Tibial nerve (tissue), 4 donors: Measurements from ENCODE around the gene BRD3OS. TPM values are rescaled to one million over a fixed set of nuclear protein-coding genes. Genes with fewer than 3 reads are reported as not detected.

Experiments used
- DNase-seq, 2 donors: peaks; one replicate each; pipeline ENCODE4 v3.0.0-alpha.2; 2019; ENCODE audit warnings: low spot score in 2 of 2
- H3K27ac ChIP-seq, 4 donors: fragments of 200-600 bp; sonication (generic) in 3 of 4; one replicate each; pipeline ENCODE4 v1.5.1; 2017 to 2019; ENCODE audit warnings: mild to moderate bottlenecking in 1 of 4
- H3K27me3 ChIP-seq, 2 donors: fragments of 200-600 bp; sonication (generic) in 1 of 2; one replicate each; pipeline versions ENCODE4 v1.5.1 to v1.6.0; 2017 to 2019
- H3K36me3 ChIP-seq, 3 donors: fragments of 200-600 bp; sonication (generic); one replicate each; pipeline ENCODE4 v1.5.1; 2018 to 2019
- H3K4me1 ChIP-seq, 4 donors: fragments of 200-600 bp; sonication (generic) in 3 of 4; one replicate each; pipeline ENCODE4 v1.5.1; 2017 to 2019
- H3K4me3 ChIP-seq, 4 donors: fragments of 200-600 bp; sonication (generic) in 3 of 4; one replicate each; pipeline ENCODE4 v1.5.1; 2017 to 2019; ENCODE audit warnings: mild to moderate bottlenecking in 1 of 4, moderate library complexity in 1 of 4
- H3K9me3 ChIP-seq, 4 donors: fragments of 200-600 bp; sonication (generic) in 3 of 4; one replicate each; pipeline ENCODE4 v1.5.1; 2017 to 2019
- EP300 ChIP-seq, 2 donors: sonication (generic); formaldehyde crosslinking; IDR thresholded peaks; one replicate each; pipeline ENCODE4 v1.6.1; 2017; ENCODE audit warnings: antibody characterized with exemption in 2 of 2, mild to moderate bottlenecking in 1 of 2
- POLR2A ChIP-seq, 2 donors: fragments of 450-650 bp; IDR thresholded peaks; one replicate each; pipeline ENCODE4 v1.6.1; 2017; ENCODE audit warnings: antibody characterized with exemption in 2 of 2, mild to moderate bottlenecking in 2 of 2, moderate library complexity in 2 of 2
- WGBS, 2 donors: methylation state at CpG; one replicate each; pipeline ENCODE4 v1.1.5; 2018; 5-methylcytosine and 5-hydroxymethylcytosine counted together
- total RNA-seq, 4 donors: library from RNA; depleted of rRNA; stranded (reverse); fragments of >200 nt; gene quantifications; one replicate each; pipeline ENCODE4 v1.1.0, GENCODE V29; 2016
- TF ChIP-seq, protein P1 (sequence below), 5 experiments: fragments of 200-600 bp in 3 of 5; fragments of 450-650 bp in 2 of 5; sonication (generic) in 3 of 5; IDR thresholded peaks; one replicate each; pipeline ENCODE4 v1.5.1; 2016 to 2019; ENCODE audit warnings: antibody characterized with exemption in 5 of 5, mild to moderate bottlenecking in 3 of 5, moderate library complexity in 2 of 5

BRD3OS gene
- total RNA-seq, 4 donors from 2014 or later = 9.2 to 28.2 (median 13.7) TPM

DNA sequence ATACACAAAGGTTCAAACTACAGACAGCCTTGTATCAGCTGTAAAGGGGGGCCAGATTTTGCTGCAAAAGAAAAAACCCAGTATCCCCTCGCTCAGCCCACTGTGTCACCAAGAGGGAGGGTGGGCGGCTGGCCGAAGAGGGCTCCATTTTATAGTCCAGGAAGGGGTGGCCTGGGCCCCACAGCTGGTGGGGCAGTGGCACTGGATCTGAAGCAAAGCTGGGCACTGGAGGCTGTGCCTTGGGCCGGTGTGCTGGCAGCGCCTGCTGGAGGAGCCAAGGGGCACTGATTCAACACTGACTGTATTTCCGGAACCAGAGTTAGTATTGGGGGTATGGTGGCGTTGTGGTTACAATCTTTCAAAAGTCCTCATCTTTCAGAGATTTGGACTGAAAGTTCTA is 33.4 kb downstream of the BRD3OS start:
- Histone ChIP-seq H3K4me3 (no peak overlapping the region), H3K36me3 (peaks cover 0 to 3% (median 0%) of the 10 kb centered on the region in 3 donors), H3K27me3 (no peaks in the 10 kb centered on the region), H3K4me1 (peaks cover 0 to 100% (median 89%) of the 10 kb centered on the region in 4 donors), H3K27ac (peak overlapping the region in 1 of 4 donors; percentile 79), H3K9me3 (no peaks in the 10 kb centered on the region)
- TF ChIP-seq POLR2A (IDR thresholded peaks at IDR 0.05) (no peak), EP300 (IDR thresholded peaks at IDR 0.05) (no peak)
- TF ChIP-seq, protein P1, sequence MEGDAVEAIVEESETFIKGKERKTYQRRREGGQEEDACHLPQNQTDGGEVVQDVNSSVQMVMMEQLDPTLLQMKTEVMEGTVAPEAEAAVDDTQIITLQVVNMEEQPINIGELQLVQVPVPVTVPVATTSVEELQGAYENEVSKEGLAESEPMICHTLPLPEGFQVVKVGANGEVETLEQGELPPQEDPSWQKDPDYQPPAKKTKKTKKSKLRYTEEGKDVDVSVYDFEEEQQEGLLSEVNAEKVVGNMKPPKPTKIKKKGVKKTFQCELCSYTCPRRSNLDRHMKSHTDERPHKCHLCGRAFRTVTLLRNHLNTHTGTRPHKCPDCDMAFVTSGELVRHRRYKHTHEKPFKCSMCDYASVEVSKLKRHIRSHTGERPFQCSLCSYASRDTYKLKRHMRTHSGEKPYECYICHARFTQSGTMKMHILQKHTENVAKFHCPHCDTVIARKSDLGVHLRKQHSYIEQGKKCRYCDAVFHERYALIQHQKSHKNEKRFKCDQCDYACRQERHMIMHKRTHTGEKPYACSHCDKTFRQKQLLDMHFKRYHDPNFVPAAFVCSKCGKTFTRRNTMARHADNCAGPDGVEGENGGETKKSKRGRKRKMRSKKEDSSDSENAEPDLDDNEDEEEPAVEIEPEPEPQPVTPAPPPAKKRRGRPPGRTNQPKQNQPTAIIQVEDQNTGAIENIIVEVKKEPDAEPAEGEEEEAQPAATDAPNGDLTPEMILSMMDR (IDR thresholded peaks at IDR 0.05) = no peak
- no peak for DNase-seq
- WGBS, 2 donors = 58 to 60% methylated on average over 7 of the region's 7 CpGs

DNA sequence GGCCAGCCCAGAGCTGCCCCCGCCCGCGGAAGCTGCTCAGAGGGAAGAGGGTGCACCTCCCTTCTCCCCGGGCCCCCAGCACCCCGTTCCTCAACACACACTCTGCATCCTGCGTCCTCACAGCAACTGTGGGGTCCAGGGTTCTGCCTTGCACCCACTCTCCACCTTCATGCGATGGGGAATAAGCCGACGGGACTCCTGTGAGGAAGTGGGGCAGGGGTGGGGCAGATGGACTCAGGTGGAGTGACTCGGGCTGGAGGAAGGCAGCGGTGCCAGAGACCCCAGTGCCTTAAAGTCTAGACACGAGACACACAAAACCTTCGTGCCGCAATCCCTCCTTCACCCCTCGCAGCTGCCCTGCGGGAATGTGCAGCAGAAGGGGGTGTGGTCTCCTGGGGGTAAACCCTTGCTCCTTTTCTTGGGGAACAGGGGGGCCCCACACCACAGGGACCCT is 33.9 kb downstream of the BRD3OS start:
- DNase-seq = no peak
- no peaks in the 10 kb centered on the region for H3K36me3 ChIP-seq
- WGBS, 2 donors = 70 to 72% methylated on average over 16 of the region's 16 CpGs
- H3K9me3 ChIP-seq = no peaks in the 10 kb centered on the region
- peaks cover 0 to 100% (median 93%) of the 10 kb centered on the region in 4 donors for H3K4me1 ChIP-seq
- no peak overlapping the region for H3K4me3 ChIP-seq
- H3K27me3 ChIP-seq = no peaks in the 10 kb centered on the region
- TF ChIP-seq, protein P1 (IDR thresholded peaks at IDR 0.05) = no peak
- H3K27ac ChIP-seq = peak overlapping the region in 1 of 4 donors; percentile 79

DNA sequence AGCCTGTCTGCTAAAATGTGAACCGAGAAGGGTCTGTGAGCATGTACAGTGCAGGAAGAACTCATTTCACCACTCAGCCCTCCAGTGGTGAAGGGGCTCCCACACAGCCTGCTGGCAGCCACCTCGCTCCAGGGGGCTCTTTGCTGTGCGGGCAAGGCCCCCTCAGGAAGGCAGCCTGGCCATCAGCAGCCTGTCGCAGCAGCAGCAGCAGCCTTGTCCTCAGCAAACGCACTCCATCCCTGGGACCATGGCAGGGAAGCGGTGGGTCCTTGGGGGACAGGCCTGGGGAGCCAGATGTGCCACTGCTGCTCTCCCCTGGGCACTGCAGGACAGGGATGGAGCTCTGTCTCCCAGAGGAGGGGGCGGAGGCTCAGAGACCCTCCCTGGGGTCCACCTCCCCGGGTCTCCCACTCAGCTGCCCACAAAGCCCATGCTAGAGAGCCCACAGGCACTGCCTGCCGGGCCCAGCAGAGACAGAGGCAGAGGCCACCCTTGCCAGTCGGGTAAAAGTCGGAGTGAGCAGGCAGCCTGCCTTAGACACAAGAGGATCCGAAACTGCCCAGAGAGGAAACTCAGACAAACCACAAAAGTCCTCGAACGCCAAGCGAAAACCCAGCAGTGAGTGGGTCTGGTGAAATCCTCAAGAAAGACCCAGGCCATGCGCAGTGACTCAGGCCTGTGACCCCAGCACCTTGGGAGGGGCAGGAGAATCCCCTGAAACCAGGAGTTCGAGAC is 34.5 kb downstream of the BRD3OS start:
- no peaks in the 10 kb centered on the region for H3K36me3 ChIP-seq
- H3K4me3 ChIP-seq = no peak overlapping the region
- DNase-seq = peak in 1 of 2 donors; percentile 21
- H3K9me3 ChIP-seq = no peaks in the 10 kb centered on the region
- 63 to 70% methylated on average over 14 to 17 of the region's 17 CpGs for WGBS, 2 donors
- no peak for TF ChIP-seq EP300 (IDR thresholded peaks at IDR 0.05)
- H3K27me3 ChIP-seq = no peaks in the 10 kb centered on the region
- peak overlapping the region in 1 of 4 donors; percentile 79 for H3K27ac ChIP-seq
- H3K4me1 ChIP-seq = peaks cover 0 to 100% (median 96%) of the 10 kb centered on the region in 4 donors

DNA sequence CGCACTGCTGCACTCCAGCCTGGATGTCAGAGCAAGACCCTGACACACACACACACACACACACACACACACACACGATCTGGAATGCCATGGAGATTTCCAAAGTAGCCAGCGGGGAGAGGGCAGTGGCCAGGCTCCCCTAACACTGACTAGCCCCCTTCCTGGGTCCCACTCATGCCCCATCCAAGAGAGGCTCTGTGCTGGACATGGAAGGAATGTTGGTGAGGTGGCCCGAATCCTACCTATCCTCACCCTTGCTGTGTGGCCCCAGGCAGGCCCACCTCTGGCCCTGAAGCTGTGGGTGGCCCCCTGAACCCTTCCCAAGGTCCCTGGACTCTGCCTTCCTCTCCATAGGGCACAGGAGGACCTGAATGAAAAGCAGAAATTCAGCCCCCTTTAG is 35.3 kb downstream of the BRD3OS start:
- H3K4me1 ChIP-seq = peaks cover 0 to 100% (median 96%) of the 10 kb centered on the region in 4 donors
- DNase-seq = no peak
- H3K9me3 ChIP-seq = no peaks in the 10 kb centered on the region
- H3K36me3 ChIP-seq = no peaks in the 10 kb centered on the region
- no peak overlapping the region for H3K4me3 ChIP-seq
- no peaks in the 10 kb centered on the region for H3K27me3 ChIP-seq
- WGBS, 2 donors = 62 to 69% methylated on average over 4 of the region's 4 CpGs
- TF ChIP-seq, protein P1 (IDR thresholded peaks at IDR 0.05) = no peak
- TF ChIP-seq POLR2A (IDR thresholded peaks at IDR 0.05) (no peak), EP300 (IDR thresholded peaks at IDR 0.05) (no peak)
- H3K27ac ChIP-seq = peak overlapping the region in 1 of 4 donors; percentile 79

DNA sequence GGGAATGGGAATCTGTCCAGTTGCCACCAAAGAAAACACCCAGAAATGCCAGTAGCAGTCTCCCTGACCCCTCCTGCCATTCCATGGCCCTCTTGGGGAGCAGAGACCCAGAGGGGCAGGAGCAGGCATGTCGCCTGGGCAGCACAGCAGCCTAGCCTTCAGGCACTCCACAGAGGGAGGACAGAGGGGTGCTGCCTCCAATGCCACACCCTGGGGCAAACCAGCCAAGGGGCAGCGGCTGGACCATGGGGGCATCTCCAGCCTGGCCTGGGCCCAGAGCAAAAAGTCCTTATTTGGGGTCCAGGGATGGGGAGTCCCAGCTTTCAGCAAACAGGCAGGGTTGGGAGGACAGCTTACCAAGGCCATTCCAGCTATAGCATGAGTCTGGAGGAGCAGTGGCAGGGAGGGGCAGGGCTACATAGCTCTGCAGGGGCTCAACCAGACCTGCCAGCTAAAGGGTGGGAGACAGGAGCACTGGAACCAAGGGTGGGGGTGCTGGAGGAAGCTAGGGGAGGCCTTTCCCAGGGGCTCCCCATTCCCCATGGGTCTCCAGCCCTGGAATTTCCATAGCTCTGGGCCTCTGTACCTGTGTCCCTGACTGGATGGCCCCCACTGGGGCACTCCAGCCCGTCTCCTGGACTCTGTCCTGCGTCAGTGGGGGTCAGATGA is 35.9 kb downstream of the BRD3OS start:
- Histone ChIP-seq H3K4me1 (peaks cover 0 to 100% (median 94%) of the 10 kb centered on the region in 4 donors), H3K27ac (peak overlapping the region in 1 of 4 donors; percentile 69), H3K36me3 (no peaks in the 10 kb centered on the region), H3K4me3 (no peak overlapping the region), H3K9me3 (no peaks in the 10 kb centered on the region), H3K27me3 (no peaks in the 10 kb centered on the region)
- no peak for DNase-seq
- TF ChIP-seq POLR2A (IDR thresholded peaks at IDR 0.05) = no peak
- TF ChIP-seq, protein P1 (IDR thresholded peaks at IDR 0.05) = no peak
- TF ChIP-seq EP300 (IDR thresholded peaks at IDR 0.05) = no peak
- WGBS, 2 donors = 58 to 60% methylated on average over 4 of the region's 4 CpGs
